Measurements from ENCODE around the gene C1QTNF12.

GRCh38 chr1:1292442-1292779 lies 45.9 kb upstream of the C1QTNF12 start:
- TF ChIP-seq CTCF (conservative IDR thresholded peaks at IDR 0.05) (no peak), ZFX (IDR thresholded peaks at IDR 0.05) (no peak)

Measured in C4-2B (cell line).